ENCODE results near the gene SIK3.

- TF ChIP-seq CTCF (IDR thresholded peaks at IDR 0.05) (peak; percentile 11 to 53 (median 37)), POLR2A (IDR thresholded peaks at IDR 0.05) (no peak)
Measured at GRCh38 chr11:116835791-116836631, 262.2 kb downstream of the SIK3 start.

All from adrenal gland (tissue), 5 donors.